BJ (cell line): Measurements from ENCODE around the gene ECD. TPM values are rescaled to one million over a fixed set of nuclear protein-coding genes. Genes with fewer than 3 reads are reported as not detected.
"Not testable (repeated sequence)": the region's sequence is repeated elsewhere in the genome, so short reads cannot be mapped to it uniquely, and the experiment has no call there.

Experiments used
- CTCF ChIA-PET: fragments of 350-600 bp; formaldehyde crosslinking; extraction: SDS; loops from one replicate; lab custom pipeline; 2021; ENCODE audit warnings: antibody characterized with exemption, inconsistent platforms; lab: Yijun Ruan, JAX
- POLR2A ChIA-PET: fragments of 300-600 bp; sonication (Branson Sonifier 250); formaldehyde crosslinking; extraction: SDS; loops from one replicate; lab custom pipeline; 2021; ENCODE audit warnings: antibody characterized with exemption; lab: Charles Lee
- DNase-seq: peaks from one replicate; pipeline ENCODE4 v3.0.0-alpha.2; 2011; ENCODE audit warnings: low read depth
- H3K27me3 ChIP-seq: 2 replicates; pipeline ENCODE4 v1.6.0; 2011; ENCODE audit warnings: low read length; ENCODE audit not compliant: control insufficient read depth, insufficient read depth
- H3K36me3 ChIP-seq: 2 replicates; pipeline ENCODE4 v1.5.1; 2011; ENCODE audit warnings: low read length; ENCODE audit not compliant: control insufficient read depth, insufficient read depth
- H3K4me3 ChIP-seq: 2 replicates; pipeline ENCODE4 v1.5.1; 2011; ENCODE audit warnings: low read depth, mild to moderate bottlenecking, control low read depth, low read length
- polyA plus RNA-seq: library from polyadenylated mRNA; depleted of rRNA; stranded (reverse); fragments of >200 nt; gene quantifications from 2 replicates; pipeline ENCODE4 v1.2.3, GENCODE V29; 2011
- TF ChIP-seq, protein P1 (sequence below): IDR thresholded peaks from 2 replicates; pipeline ENCODE4 v1.5.1; 2011; ENCODE audit warnings: low read depth, mild to moderate bottlenecking, control low read depth, inconsistent platforms, low read length, moderate library complexity; ENCODE audit not compliant: insufficient read depth

ECD gene
- polyA plus RNA-seq, 1 experiment, result 25.4 TPM

DNA sequence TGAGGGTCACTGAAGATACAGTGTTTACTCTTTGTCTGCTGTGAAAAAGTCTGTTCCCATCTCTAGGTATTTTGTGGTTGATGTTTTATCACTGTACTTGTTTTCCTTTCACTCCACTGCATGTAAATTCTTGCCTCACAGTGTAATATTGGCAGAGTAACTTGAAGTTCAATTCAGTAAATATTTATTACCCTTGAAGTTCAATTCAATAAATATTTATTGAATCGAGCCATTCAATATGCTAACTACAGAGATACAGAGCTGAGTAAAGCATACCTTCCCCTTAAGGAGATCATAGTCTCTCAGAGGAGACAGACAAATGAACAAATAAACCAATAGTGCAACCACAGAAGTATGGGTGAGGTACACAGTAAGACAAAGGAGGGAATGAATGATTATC is 48.4 kb downstream of the ECD start:
- no peaks in the 10 kb centered on the region for H3K36me3 ChIP-seq
- no peak for DNase-seq
- ChIA-PET CTCF (no interaction called here), POLR2A (no interaction called here)
- H3K4me3 ChIP-seq, result no peak overlapping the region
- no peaks in the 10 kb centered on the region for H3K27me3 ChIP-seq
- TF ChIP-seq, protein P1, sequence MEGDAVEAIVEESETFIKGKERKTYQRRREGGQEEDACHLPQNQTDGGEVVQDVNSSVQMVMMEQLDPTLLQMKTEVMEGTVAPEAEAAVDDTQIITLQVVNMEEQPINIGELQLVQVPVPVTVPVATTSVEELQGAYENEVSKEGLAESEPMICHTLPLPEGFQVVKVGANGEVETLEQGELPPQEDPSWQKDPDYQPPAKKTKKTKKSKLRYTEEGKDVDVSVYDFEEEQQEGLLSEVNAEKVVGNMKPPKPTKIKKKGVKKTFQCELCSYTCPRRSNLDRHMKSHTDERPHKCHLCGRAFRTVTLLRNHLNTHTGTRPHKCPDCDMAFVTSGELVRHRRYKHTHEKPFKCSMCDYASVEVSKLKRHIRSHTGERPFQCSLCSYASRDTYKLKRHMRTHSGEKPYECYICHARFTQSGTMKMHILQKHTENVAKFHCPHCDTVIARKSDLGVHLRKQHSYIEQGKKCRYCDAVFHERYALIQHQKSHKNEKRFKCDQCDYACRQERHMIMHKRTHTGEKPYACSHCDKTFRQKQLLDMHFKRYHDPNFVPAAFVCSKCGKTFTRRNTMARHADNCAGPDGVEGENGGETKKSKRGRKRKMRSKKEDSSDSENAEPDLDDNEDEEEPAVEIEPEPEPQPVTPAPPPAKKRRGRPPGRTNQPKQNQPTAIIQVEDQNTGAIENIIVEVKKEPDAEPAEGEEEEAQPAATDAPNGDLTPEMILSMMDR, result no peak

GRCh38 chr10:73117976-73118743 is 49.6 kb downstream of the ECD start:
- H3K4me3 ChIP-seq, result no peak overlapping the region
- ChIA-PET POLR2A (interaction anchor here (0.5 kb wide), 1 partner anchor 22 kb away, joined by 6 read pairs; the partner anchor contains the start of gene P4HA1), CTCF (no interaction called here)
- TF ChIP-seq, protein P1, result no peak
- H3K27me3 ChIP-seq, result no peaks in the 10 kb centered on the region
- no peaks in the 10 kb centered on the region for H3K36me3 ChIP-seq
- DNase-seq, result no peak

DNA sequence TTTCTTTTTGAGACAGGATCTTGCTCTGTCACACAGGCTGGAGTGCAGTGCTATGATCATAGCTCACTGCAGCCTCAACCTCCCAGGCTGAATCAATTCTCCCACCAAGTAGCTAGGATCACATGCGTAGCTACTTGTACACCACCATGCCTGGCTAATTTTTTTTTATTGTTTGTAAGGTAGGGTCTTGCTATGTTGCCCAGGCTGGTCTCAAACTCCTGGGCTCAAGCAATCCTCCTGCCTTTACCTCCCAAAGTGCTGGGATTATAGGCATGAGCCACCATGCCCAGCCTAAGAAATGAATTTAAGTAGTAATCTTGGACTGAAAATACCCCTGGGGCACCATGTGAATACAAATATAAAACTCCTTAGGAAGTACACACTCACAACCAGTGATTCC is 51.8 kb downstream of the ECD start:
- CTCF ChIA-PET, result interaction anchor here (1.7 kb wide), 1 partner anchor 10 kb away, joined by 4 read pairs; no protein-coding TSS in a partner anchor
- no peak for DNase-seq
- TF ChIP-seq, protein P1, result no peak
- POLR2A ChIA-PET, result no interaction called here
- H3K27me3 ChIP-seq, result no peaks in the 10 kb centered on the region
- H3K36me3 ChIP-seq, result no peaks in the 10 kb centered on the region
- no peak overlapping the region for H3K4me3 ChIP-seq

DNA sequence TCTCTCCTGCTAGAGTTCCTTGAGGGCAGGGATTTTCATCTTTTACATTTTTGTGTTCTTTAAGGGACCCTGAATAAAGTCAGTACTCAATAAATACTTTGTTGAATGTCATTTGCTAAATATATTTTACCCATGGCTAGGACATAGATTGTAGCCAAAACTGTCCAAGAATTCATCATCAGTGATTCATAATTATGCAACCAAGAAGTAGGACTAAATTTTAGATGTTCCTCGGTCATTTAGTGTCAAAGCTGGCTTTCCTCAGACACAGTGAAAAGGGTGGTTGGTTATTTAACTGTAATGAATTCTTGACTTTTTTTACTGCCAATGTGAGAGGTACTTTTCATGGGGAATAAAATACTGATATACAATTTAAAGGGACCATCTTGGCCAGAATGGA is 54.3 kb downstream of the ECD start:
- CTCF ChIA-PET, result no interaction called here

DNA sequence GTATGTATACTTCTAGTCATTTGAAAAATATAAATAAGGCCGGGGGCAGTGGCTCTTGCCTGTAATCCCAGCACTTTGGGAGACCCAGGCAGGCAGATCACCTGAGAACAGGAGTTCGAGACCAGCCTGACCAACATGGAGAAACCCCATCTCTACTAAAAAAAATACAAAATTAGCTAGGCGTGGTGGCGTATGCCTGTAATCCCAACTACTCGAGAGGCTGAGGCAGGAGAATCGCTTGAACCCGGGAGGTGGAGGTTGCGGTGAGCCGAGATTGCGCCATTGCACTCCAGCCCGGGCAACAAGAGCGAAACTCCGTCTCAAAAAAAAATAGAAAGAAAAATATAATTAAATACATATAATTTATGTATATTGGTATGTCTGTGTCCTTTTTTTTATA is 55.8 kb downstream of the ECD start:
- DNase-seq, H3K27me3 ChIP-seq, H3K36me3 ChIP-seq, POLR2A ChIA-PET, CTCF ChIA-PET, H3K4me3 ChIP-seq: not testable (repeated sequence)

More for the DNA sequence above, 54.3 kb downstream of the ECD start:
- DNase-seq, result no peak
- Histone ChIP-seq H3K27me3 (no peaks in the 10 kb centered on the region), H3K4me3 (no peak overlapping the region), H3K36me3 (no peaks in the 10 kb centered on the region)
- POLR2A ChIA-PET, result interaction anchor here (0.5 kb wide), 1 partner anchor 18 kb away, joined by 6 read pairs; no protein-coding TSS in a partner anchor
- TF ChIP-seq, protein P1, result no peak
